Epithelial cell of proximal tubule (primary cell): ENCODE results near the gene RTP2. TPM values are rescaled to one million over a fixed set of nuclear protein-coding genes. Genes with fewer than 3 reads are reported as not detected.
"Not testable (repeated sequence)": the region's sequence is repeated elsewhere in the genome, so short reads cannot be mapped to it uniquely, and the experiment has no call there.

ENCODE experiments used
- DNase-seq: peaks from one replicate; pipeline ENCODE4 v3.0.0-alpha.2; 2011; ENCODE audit warnings: low read depth
- H3K4me3 ChIP-seq: 2 replicates; pipeline ENCODE4 v1.5.1; 2011; ENCODE audit warnings: low read depth, mild to moderate bottlenecking, low read length
- CTCF ChIP-seq: conservative IDR thresholded peaks from 2 replicates; pipeline ENCODE4 v1.5.1; 2012; ENCODE audit warnings: low read depth, mild to moderate bottlenecking, low read length
- total RNA-seq: library from RNA; depleted of rRNA; stranded (reverse); fragments of >200 nt; gene quantifications from 2 replicates; pipeline ENCODE4 v1.2.3, GENCODE V29; 2015

Gene RTP2
- total RNA-seq, 1 donor from 2014 or later = not detected

DNA sequence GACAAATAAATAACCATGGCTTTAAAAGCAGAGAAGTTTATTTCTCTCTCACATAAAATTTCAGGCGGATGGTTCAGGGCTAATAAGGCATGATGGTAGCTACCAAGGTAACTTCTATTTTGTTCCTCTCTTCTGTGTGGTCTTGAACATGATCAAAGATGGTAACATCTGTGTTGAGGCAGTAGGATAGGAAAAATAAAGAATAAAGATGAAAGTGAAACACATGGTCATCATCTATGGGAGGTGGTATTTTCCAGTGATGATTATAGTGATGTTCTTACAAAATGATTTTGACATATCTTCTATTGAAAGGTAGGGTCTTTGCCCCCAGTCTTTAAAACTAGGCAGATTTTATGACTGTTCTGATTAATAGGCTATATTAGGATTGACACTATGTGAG, 17.9 kb downstream of the RTP2 start:
- DNase-seq = no peak
- H3K4me3 ChIP-seq = no peak overlapping the region
- no peak for TF ChIP-seq CTCF

DNA sequence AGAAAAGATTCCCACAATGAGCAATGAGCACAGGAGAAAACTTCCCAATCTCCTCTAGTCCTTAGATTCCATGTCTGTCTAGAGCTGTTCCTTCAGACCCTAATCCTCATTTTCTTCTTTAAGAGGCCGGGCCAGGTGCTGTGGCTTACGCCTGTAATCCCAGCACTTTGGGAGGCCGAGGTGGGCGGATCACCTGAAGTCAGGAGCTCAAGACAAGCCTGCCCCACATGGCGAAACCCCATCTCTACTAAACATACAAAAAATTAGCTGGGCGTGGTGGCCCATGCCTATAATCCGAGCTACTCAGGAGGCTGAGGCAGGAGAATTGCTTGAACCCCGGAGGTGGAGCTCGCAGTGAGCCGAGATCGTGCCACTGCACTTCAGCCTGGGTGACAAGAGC, 20.6 kb downstream of the RTP2 start:
- DNase-seq, H3K4me3 ChIP-seq: not testable (repeated sequence)

GRCh38 chr3:187679638-187680396, 22.5 kb downstream of the RTP2 start:
- peak; percentile 97 for TF ChIP-seq CTCF
- no peak overlapping the region for H3K4me3 ChIP-seq
- DNase-seq = no peak

DNA sequence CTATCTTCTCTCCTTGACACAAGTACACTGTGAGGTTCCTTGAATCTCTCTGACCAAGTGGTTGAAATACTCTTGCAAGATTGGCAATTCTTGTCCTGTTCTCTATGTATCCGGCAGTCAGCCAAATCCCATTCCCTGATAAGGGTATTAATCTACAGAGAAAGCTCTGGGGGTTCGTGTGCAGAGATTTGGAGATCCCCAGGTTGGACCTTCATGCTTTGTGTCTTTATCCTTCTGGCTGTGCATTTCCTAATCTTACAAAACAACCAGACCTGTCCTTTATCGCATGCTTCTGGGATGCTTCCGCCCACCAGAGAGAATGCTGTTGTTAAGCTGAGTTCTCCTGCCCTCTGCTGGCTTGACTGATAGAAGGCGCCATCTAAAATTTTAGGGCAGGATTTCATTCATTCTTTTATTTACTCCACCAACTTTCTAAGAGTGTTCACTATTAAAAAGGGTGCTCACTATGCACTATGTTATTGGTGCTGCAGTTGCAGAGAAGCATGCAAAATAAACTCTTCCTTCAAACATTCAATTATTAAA, 23.6 kb downstream of the RTP2 start:
- peak; percentile 87 for TF ChIP-seq CTCF
- DNase-seq = no peak
- H3K4me3 ChIP-seq = no peak overlapping the region

GRCh38 chr3:187677604-187678003, 24.8 kb downstream of the RTP2 start:
- no peak overlapping the region for H3K4me3 ChIP-seq
- DNase-seq = no peak
- no peak for TF ChIP-seq CTCF

GRCh38 chr3:187673012-187673411, 29.3 kb downstream of the RTP2 start:
- no peak for TF ChIP-seq CTCF
- DNase-seq = no peak
- H3K4me3 ChIP-seq = no peak overlapping the region

DNA sequence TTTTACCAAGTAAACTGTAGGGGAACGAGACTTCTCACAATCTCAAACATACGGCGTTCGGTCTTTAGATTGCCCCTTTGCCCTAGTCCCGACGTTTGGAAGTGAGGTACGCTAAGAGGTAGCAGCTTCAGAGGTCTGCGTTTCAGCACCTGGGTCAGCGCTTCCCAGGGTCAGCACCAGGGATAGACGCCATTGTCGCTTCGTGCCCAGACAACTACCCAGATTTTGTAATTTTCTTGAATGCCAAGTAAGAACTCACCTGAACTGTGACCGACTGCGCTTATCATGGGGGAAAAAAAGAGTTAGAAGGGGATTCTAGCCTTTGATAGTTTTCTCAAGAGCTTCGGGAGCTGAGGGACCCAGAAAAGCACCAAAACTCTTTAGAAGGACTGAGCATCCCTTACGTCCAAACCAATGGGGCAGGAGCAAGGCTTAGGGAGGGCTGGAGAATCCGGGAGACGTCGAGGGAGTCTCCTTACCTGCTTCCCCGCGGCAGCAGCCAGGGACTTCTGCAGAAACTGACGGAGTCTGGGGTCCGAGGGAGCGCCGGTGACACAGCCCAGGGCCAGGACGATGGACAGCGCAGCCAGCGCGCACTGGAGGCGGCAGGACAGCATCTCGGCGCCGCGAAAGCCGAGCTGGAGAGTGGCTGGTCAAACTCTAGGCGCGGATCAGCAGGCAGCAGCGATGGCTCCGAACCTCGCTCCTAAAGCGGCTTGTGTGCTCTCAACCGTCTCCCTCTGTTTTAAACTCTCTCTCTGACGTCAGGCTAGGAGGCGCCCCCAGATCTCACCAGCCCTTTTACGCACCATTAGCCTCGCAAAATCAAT, 32.5 kb downstream of the RTP2 start, which contains the start of gene SST:
SST (minus strand) TSS at position 720 of the 830 bp plus-strand sequence; CDS start at position 617, 103 bp downstream.
- no peak for TF ChIP-seq CTCF
- no peak for DNase-seq
- no peak within 1 kb of the TSS for H3K4me3 ChIP-seq
